GM12878 (cell line): ENCODE measurements around the gene ZNF629. TPM values are rescaled to one million over a fixed set of nuclear protein-coding genes. Genes with fewer than 3 reads are reported as not detected.

Source experiments
- ATAC-seq: fragments of 200-7000 bp; cut with Tn5 transposase; 3 replicates; pipeline ENCODE4 v1.9.1; 2020; ENCODE audit warnings: mild to moderate bottlenecking, moderate library complexity
- BruUV-seq: library from RNA; stranded (reverse); fragments of 400-500 nt; replicated peaks from 2 replicates; lab custom pipeline; 2021; lab: Mats Ljungman, UMichigan
- CTCF ChIA-PET: fragments of 300-600 bp; sonication (Branson Sonifier 250); formaldehyde crosslinking; extraction: SDS; loops from one replicate; lab custom pipeline; 2021; ENCODE audit warnings: inconsistent platforms; lab: Yijun Ruan, JAX
- POLR2A ChIA-PET: fragments of 350-600 bp; formaldehyde crosslinking; extraction: SDS; loops from one replicate; lab custom pipeline; 2021; ENCODE audit warnings: inconsistent platforms; lab: Charles Lee
- RAD21 ChIA-PET: fragments of 300-600 bp; sonication (Branson Sonifier 250); formaldehyde crosslinking; loops from one replicate; lab custom pipeline; 2023; ENCODE audit warnings: antibody characterized with exemption; ENCODE audit not compliant: unreplicated experiment; lab: Charles Lee
- SMC1A ChIA-PET: fragments of 300-600 bp; sonication (Branson Sonifier 250); formaldehyde crosslinking; loops from one replicate; lab custom pipeline; 2023; ENCODE audit not compliant: unreplicated experiment, uncharacterized antibody; lab: Charles Lee
- DNase-seq: peaks from one replicate; pipeline ENCODE4 v3.0.0-alpha.2; 2011; ENCODE audit warnings: low read depth, low spot score
- FAIRE-seq: peaks from 3 replicates; lab custom pipeline; 2011; peaks lifted over from hg19 to GRCh38; lab: Jason Lieb, UNC
- H2AFZ ChIP-seq: 2 replicates; pipeline ENCODE4 v1.6.0; 2011; ENCODE audit warnings: low read depth, low read length, control low read depth; ENCODE audit not compliant: control insufficient read depth
- H3K27ac ChIP-seq: 2 replicates; pipeline ENCODE4 v1.5.1; 2011; ENCODE audit warnings: control low read depth; ENCODE audit not compliant: control insufficient read depth, insufficient read depth
- H3K27me3 ChIP-seq, 2 experiments: replicated peaks in 1 of 2; 2 replicates each; pipeline versions ENCODE4 v1.6.0 to v1.6.1; 2011; ENCODE audit warnings: low read length in 1 of 2; ENCODE audit not compliant: control insufficient read depth in 2 of 2, insufficient read depth in 2 of 2
- H3K36me3 ChIP-seq, 2 experiments: 2 replicates each; pipeline ENCODE4 v1.5.1; 2011; ENCODE audit warnings: low read length in 1 of 2; ENCODE audit not compliant: control insufficient read depth in 2 of 2, insufficient read depth in 2 of 2
- H3K4me1 ChIP-seq: 2 replicates; pipeline ENCODE4 v1.6.1; 2011; ENCODE audit warnings: mild to moderate bottlenecking, low read length, moderate library complexity, mixed read lengths; ENCODE audit not compliant: control insufficient read depth, insufficient read depth
- H3K4me2 ChIP-seq: 2 replicates; pipeline ENCODE4 v1.6.0; 2011; ENCODE audit warnings: control low read depth; ENCODE audit not compliant: control insufficient read depth, insufficient read depth
- H3K4me3 ChIP-seq: fragments of 200-600 bp; sonication (generic); 2 replicates; pipeline ENCODE4 v1.5.1; 2016
- H3K79me2 ChIP-seq: 2 replicates; pipeline ENCODE4 v1.6.0; 2011; ENCODE audit warnings: low read length; ENCODE audit not compliant: control insufficient read depth, insufficient read depth
- H3K9ac ChIP-seq: 2 replicates; pipeline ENCODE4 v1.8.0; 2011; ENCODE audit warnings: low read length, control low read depth, mixed read lengths; ENCODE audit not compliant: control insufficient read depth, insufficient read depth
- H3K9me3 ChIP-seq: replicated peaks from 3 replicates; pipeline ENCODE4 v1.5.1; 2011; ENCODE audit warnings: mild to moderate bottlenecking, low read length; ENCODE audit not compliant: control insufficient read depth, insufficient read depth
- H4K20me1 ChIP-seq: 2 replicates; pipeline ENCODE4 v1.6.0; 2011; ENCODE audit not compliant: control insufficient read depth, insufficient read depth
- CHD4 ChIP-seq: fragments of 200-600 bp; sonication (generic); IDR thresholded peaks from 2 replicates; pipeline ENCODE4 v1.6.1; 2016; ENCODE audit warnings: mild to moderate bottlenecking
- GATAD2B ChIP-seq: fragments of 450-650 bp; conservative IDR thresholded peaks from 2 replicates; pipeline ENCODE4 v1.6.1; 2017; ENCODE audit warnings: low read depth, mild to moderate bottlenecking, moderate library complexity
- PML ChIP-seq: IDR thresholded peaks from 2 replicates; pipeline ENCODE4 v1.6.1; 2012; ENCODE audit warnings: low read length, inconsistent platforms
- ZSCAN29 ChIP-seq: fragments of 450-650 bp; IDR thresholded peaks from 2 replicates; pipeline ENCODE4 v1.6.1; 2017; ENCODE audit warnings: mild to moderate bottlenecking, moderate library complexity
- WGBS: methylation state at CpG from one replicate; pipeline ENCODE4 v1.1.6; 2016; ENCODE audit warnings: low lambda C conversion rate; ENCODE audit not compliant: insufficient replicate concordance, insufficient coverage; ENCODE audit errors: missing lambda C conversion rate; 5-methylcytosine and 5-hydroxymethylcytosine counted together
- in situ Hi-C: fragments of 300-500 bp; cut with MboI; formaldehyde crosslinking; loops from 9 replicates; pipeline ENCODE4 v1.14.3; 2018; ENCODE audit warnings: mixed read lengths
- intact Hi-C: fragments of 100-400 bp; cut with micrococcal nuclease; formaldehyde crosslinking; loops from one replicate; pipeline ENCODE4 v1.14.2; 2022; ENCODE audit not compliant: unreplicated experiment
- polyA plus RNA-seq, 11 experiments: library from polyadenylated mRNA; depleted of rRNA in 4 of 11; unstranded in 6 of 11; stranded (reverse) in 5 of 11; fragments of >200 nt; fragmentation: Nextera tagmentation in 4 of 11; fragmentation: Illumina TruSeq in 1 of 11; extraction: Ambion mirVana in 4 of 11; extraction: Trizol in 1 of 11; gene quantifications; 1 replicate in 1 of 11; 2 replicates in 10 of 11; pipeline versions ENCODE4 v1.2.1 to v1.2.3, GENCODE V29; 2011 to 2016; ENCODE audit warnings: inconsistent platforms in 2 of 11, missing spikeins in 2 of 11, low read depth in 1 of 11
- total RNA-seq, 4 experiments: library from RNA; depleted of rRNA in 3 of 4; stranded (reverse); fragments of >200 nt in 3 of 4; fragmentation: Illumina TruSeq in 1 of 4; extraction: Trizol in 1 of 4; gene quantifications; 2 replicates each; pipeline versions ENCODE4 v1.2.1 to v1.2.3, GENCODE V29; 2013 to 2021
- TF ChIP-seq, protein P1 (sequence below): IDR thresholded peaks from 2 replicates; pipeline ENCODE4 v1.6.1; 2012; ENCODE audit warnings: mild to moderate bottlenecking, low read depth, low read length
- TF ChIP-seq, protein P2 (sequence below): fragments of 450-650 bp; IDR thresholded peaks from 2 replicates; pipeline ENCODE4 v1.6.1; 2018; ENCODE audit warnings: mild to moderate bottlenecking, low read depth, moderate library complexity; ENCODE audit not compliant: partially characterized antibody

The ZNF629 gene
- total and polyA plus RNA-seq, 10 of the 15 experiments (the other 5 are each of a cell fraction or from before 2014, with no cell fraction given) = 0.02 to 0.69 (median 0.40) TPM

DNA sequence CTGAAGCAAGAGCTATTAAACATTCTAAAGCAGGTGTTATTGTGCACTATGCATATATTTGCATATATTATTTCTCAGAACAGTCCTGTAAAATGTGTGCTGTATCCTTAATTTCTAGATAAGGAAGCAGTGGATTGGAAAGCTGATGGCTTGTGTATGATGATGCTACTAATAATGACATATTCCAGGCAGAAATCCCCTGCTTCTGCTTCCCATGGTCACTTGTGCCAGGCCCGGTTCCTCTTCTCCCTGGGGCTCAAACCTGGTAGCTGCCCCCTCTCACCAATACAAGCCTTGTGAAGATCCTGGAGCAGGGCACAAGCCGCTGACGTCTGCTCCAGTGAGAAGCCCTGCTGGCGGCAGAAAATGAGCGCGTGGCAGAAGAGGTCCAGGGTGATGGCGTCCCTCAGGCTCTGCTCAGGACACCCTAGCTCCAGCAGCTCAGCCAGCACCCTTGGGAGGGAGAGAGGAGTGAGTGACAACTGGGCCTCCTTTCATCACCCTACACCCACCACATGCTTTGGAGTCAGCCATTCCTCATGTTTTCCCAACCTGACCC lies 26.9 kb downstream of the ZNF629 start:
- H3K4me2 ChIP-seq = no peak overlapping the region; the same call in 1 of the 2 replicates
- TF ChIP-seq, protein P1, sequence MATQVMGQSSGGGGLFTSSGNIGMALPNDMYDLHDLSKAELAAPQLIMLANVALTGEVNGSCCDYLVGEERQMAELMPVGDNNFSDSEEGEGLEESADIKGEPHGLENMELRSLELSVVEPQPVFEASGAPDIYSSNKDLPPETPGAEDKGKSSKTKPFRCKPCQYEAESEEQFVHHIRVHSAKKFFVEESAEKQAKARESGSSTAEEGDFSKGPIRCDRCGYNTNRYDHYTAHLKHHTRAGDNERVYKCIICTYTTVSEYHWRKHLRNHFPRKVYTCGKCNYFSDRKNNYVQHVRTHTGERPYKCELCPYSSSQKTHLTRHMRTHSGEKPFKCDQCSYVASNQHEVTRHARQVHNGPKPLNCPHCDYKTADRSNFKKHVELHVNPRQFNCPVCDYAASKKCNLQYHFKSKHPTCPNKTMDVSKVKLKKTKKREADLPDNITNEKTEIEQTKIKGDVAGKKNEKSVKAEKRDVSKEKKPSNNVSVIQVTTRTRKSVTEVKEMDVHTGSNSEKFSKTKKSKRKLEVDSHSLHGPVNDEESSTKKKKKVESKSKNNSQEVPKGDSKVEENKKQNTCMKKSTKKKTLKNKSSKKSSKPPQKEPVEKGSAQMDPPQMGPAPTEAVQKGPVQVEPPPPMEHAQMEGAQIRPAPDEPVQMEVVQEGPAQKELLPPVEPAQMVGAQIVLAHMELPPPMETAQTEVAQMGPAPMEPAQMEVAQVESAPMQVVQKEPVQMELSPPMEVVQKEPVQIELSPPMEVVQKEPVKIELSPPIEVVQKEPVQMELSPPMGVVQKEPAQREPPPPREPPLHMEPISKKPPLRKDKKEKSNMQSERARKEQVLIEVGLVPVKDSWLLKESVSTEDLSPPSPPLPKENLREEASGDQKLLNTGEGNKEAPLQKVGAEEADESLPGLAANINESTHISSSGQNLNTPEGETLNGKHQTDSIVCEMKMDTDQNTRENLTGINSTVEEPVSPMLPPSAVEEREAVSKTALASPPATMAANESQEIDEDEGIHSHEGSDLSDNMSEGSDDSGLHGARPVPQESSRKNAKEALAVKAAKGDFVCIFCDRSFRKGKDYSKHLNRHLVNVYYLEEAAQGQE = no peak
- TF ChIP-seq CHD4 = no peak
- no peak for TF ChIP-seq PML
- no peak for TF ChIP-seq GATAD2B
- TF ChIP-seq ZSCAN29 = no peak
- TF ChIP-seq, protein P2, sequence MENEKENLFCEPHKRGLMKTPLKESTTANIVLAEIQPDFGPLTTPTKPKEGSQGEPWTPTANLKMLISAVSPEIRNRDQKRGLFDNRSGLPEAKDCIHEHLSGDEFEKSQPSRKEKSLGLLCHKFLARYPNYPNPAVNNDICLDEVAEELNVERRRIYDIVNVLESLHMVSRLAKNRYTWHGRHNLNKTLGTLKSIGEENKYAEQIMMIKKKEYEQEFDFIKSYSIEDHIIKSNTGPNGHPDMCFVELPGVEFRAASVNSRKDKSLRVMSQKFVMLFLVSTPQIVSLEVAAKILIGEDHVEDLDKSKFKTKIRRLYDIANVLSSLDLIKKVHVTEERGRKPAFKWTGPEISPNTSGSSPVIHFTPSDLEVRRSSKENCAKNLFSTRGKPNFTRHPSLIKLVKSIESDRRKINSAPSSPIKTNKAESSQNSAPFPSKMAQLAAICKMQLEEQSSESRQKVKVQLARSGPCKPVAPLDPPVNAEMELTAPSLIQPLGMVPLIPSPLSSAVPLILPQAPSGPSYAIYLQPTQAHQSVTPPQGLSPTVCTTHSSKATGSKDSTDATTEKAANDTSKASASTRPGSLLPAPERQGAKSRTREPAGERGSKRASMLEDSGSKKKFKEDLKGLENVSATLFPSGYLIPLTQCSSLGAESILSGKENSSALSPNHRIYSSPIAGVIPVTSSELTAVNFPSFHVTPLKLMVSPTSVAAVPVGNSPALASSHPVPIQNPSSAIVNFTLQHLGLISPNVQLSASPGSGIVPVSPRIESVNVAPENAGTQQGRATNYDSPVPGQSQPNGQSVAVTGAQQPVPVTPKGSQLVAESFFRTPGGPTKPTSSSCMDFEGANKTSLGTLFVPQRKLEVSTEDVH = no peak
- peaks cover 11 to 17% of the 10 kb centered on the region in 2 experiments; a peak in 3 of 4 replicates for H3K36me3 ChIP-seq
- H3K4me1 ChIP-seq = peaks cover 9% of the 10 kb centered on the region
- WGBS = 91% methylated on average over 7 of the region's 7 CpGs
- RAD21 ChIA-PET = no interaction called here
- H2AFZ ChIP-seq = no peak overlapping the region
- DNase-seq (no peak), ATAC-seq (no peak), FAIRE-seq (no peak)
- SMC1A ChIA-PET = interaction anchor here (0.8 to 1.8 kb wide), 4 partner anchors 12 to 182 kb away, joined by 3 to 7 read pairs (median 4); partner anchors contain the start of gene PHKG2
- BruUV-seq = no TSS peak
- POLR2A ChIA-PET = interaction anchor here (0.5 to 1.6 kb wide), 3 partner anchors 12 to 66 kb away, joined by 4 to 9 read pairs (median 4); partner anchors contain the start of gene PHKG2
- peaks cover 15% of the 10 kb centered on the region for H3K79me2 ChIP-seq
- H3K4me3 ChIP-seq = 0 out of 2 replicates have a peak overlapping the region, but pooled peaks have one; percentile 83
- H3K9ac ChIP-seq = no peak overlapping the region
- in situ Hi-C loops (loop anchor here (25.0 kb wide), 1 partner anchor 1127 kb away; no protein-coding TSS in a partner anchor), intact Hi-C loops (loop anchor here (5.0 kb wide), 2 partner anchors 103 to 162 kb away; partner anchors contain the start of genes FBRS and FBXL19)
- H3K27me3 ChIP-seq = no peaks in the 10 kb centered on the region
- no peaks in the 10 kb centered on the region for H3K9me3 ChIP-seq
- no peaks in the 10 kb centered on the region for H4K20me1 ChIP-seq
- CTCF ChIA-PET = interaction anchor here (0.5 to 0.8 kb wide), 2 partner anchors 67 to 346 kb away, joined by 3 to 4 read pairs; no protein-coding TSS in a partner anchor
- H3K27ac ChIP-seq = no peak overlapping the region
